B cell (primary cell): ENCODE measurements around the gene TSPAN17. TPM values are rescaled to one million over a fixed set of nuclear protein-coding genes. Genes with fewer than 3 reads are reported as not detected.

Source experiments
- ATAC-seq: fragments of 200-7000 bp; cut with Tn5 transposase; one replicate; pipeline ENCODE4 v1.10.0; 2021; ENCODE audit warnings: low read depth, mild to moderate bottlenecking, moderate number of reproducible peaks, moderate library complexity
- CTCF ChIA-PET: fragments of 350-600 bp; sonication (Branson Sonifier 250); formaldehyde crosslinking; loops from one replicate; lab custom pipeline; 2021; ENCODE audit warnings: antibody characterized with exemption, inconsistent platforms; lab: Charles Lee
- POLR2A ChIA-PET: fragments of 350-600 bp; sonication (Branson Sonifier 250); formaldehyde crosslinking; loops from one replicate; lab custom pipeline; 2021; ENCODE audit warnings: antibody characterized with exemption; lab: Charles Lee
- DNase-seq: peaks from one replicate; pipeline ENCODE4 v3.0.0; 2013
- H2AFZ ChIP-seq: 2 replicates; pipeline ENCODE4 v1.6.1; 2012; ENCODE audit warnings: mild to moderate bottlenecking, low read depth, low read length; ENCODE audit not compliant: insufficient read depth, poor library complexity, severe bottlenecking
- H3K27ac ChIP-seq, 2 donors: 1 replicate in 1 of 2; 2 replicates in 1 of 2; pipeline ENCODE4 v1.5.1; 2012 to 2013; ENCODE audit warnings: low read length in 2 of 2, mild to moderate bottlenecking in 2 of 2, moderate library complexity in 1 of 2
- H3K27me3 ChIP-seq, 4 experiments: fragments of 200-600 bp in 1 of 4; sonication (generic) in 1 of 4; replicated peaks in 1 of 4; 1 replicate in 2 of 4; 2 replicates in 2 of 4; pipeline versions ENCODE4 v1.6.1 to v1.7.0; 2013 to 2016; ENCODE audit warnings: low read length in 3 of 4, mild to moderate bottlenecking in 2 of 4, mixed read lengths in 1 of 4, moderate library complexity in 1 of 4; ENCODE audit not compliant: insufficient read depth in 4 of 4, control insufficient read depth in 3 of 4; ENCODE audit errors: control extremely low read depth in 1 of 4
- H3K36me3 ChIP-seq, 2 experiments: replicated peaks in 1 of 2; 1 replicate in 1 of 2; 2 replicates in 1 of 2; pipeline versions ENCODE4 v1.6.1 to v1.7.1; 2013; ENCODE audit warnings: low read length in 1 of 2; ENCODE audit not compliant: insufficient read depth in 2 of 2, control insufficient read depth in 1 of 2; ENCODE audit errors: control extremely low read depth in 1 of 2, extremely low read depth in 1 of 2
- H3K4me1 ChIP-seq, 2 donors: fragments of 200-600 bp in 1 of 2; sonication (generic) in 1 of 2; 1 replicate in 1 of 2; 2 replicates in 1 of 2; pipeline versions ENCODE4 v1.5.1 to v1.6.1; 2013 to 2017; ENCODE audit warnings: low read length in 2 of 2; ENCODE audit not compliant: control insufficient read depth in 2 of 2, insufficient read depth in 2 of 2
- H3K4me2 ChIP-seq: replicated peaks from 2 replicates; pipeline ENCODE3; 2012; ENCODE audit warnings: mild to moderate bottlenecking, low read depth, low read length; ENCODE audit not compliant: poor library complexity, severe bottlenecking
- H3K4me3 ChIP-seq, 5 experiments: fragments of 200-600 bp in 1 of 5; sonication (generic) in 1 of 5; 1 replicate in 3 of 5; 2 replicates in 2 of 5; pipeline versions ENCODE4 v1.5.1 to v1.7.0; 2011 to 2016; ENCODE audit warnings: low read length in 4 of 5, mild to moderate bottlenecking in 4 of 5, low read depth in 2 of 5, control low read depth in 1 of 5, moderate library complexity in 1 of 5; ENCODE audit not compliant: insufficient read depth in 1 of 5; ENCODE audit errors: control extremely low read depth in 1 of 5, extremely low read depth in 1 of 5
- H3K79me2 ChIP-seq: fragments of 200-600 bp; sonication (generic); one replicate; pipeline ENCODE4 v1.6.0; 2016; ENCODE audit warnings: low read length; ENCODE audit not compliant: control insufficient read depth, insufficient read depth
- H3K9ac ChIP-seq: fragments of 200-600 bp; sonication (generic); 2 replicates; pipeline ENCODE4 v1.6.1; 2017; ENCODE audit warnings: mild to moderate bottlenecking, low read length, moderate library complexity
- H3K9me3 ChIP-seq, 3 donors: one replicate each; pipeline versions ENCODE4 v1.6.1 to v1.7.1; 2013; ENCODE audit warnings: low read length in 2 of 3; ENCODE audit not compliant: control insufficient read depth in 2 of 3, insufficient read depth in 1 of 3; ENCODE audit errors: control extremely low read depth in 1 of 3
- H4K20me1 ChIP-seq: 2 replicates; pipeline ENCODE4 v1.6.0; 2012; ENCODE audit warnings: mild to moderate bottlenecking, low read length; ENCODE audit not compliant: insufficient read depth, control insufficient read depth, poor library complexity, severe bottlenecking
- H3K27ac Mint-ChIP-seq: one replicate; pipeline ENCODE4 v1.8.0; 2021; ENCODE audit warnings: mixed read lengths
- H3K27me3 Mint-ChIP-seq: one replicate; pipeline ENCODE4 v1.8.0; 2021; ENCODE audit warnings: mixed read lengths
- H3K4me1 Mint-ChIP-seq: one replicate; pipeline ENCODE4 v1.8.0; 2021; ENCODE audit warnings: mixed read lengths
- H3K4me3 Mint-ChIP-seq: one replicate; pipeline ENCODE4 v1.8.0; 2021; ENCODE audit warnings: mixed read lengths
- H3K9me3 Mint-ChIP-seq: one replicate; pipeline ENCODE4 v1.8.0; 2022; ENCODE audit warnings: mixed read lengths; ENCODE audit not compliant: insufficient read depth
- EZH2 ChIP-seq: IDR thresholded peaks from 2 replicates; pipeline ENCODE4 v1.6.1; 2012; ENCODE audit warnings: borderline replicate concordance, low read depth, mild to moderate bottlenecking, moderate library complexity, low read length; ENCODE audit not compliant: insufficient read depth, poor library complexity, severe bottlenecking
- WGBS: methylation state at CpG from one replicate; pipeline ENCODE4 v1.1.5; 2013; ENCODE audit warnings: missing lambda C conversion rate; ENCODE audit not compliant: insufficient coverage; 5-methylcytosine and 5-hydroxymethylcytosine counted together
- intact Hi-C: fragments of 100-400 bp; cut with micrococcal nuclease; formaldehyde crosslinking; loops from one replicate; pipeline ENCODE4 v1.10.0; 2022
- polyA plus RNA-seq: library from polyadenylated mRNA; depleted of rRNA; stranded (reverse); fragments of >200 nt; gene quantifications from 2 replicates; pipeline ENCODE4 v1.2.3, GENCODE V29; 2012
- total RNA-seq, 2 donors: library from RNA; stranded (reverse); fragments of 120-200 nt in 1 of 2; gene quantifications; 1 replicate in 1 of 2; 2 replicates in 1 of 2; pipeline versions ENCODE4 v1.2.3 to v1.2.4, GENCODE V29; 2013 to 2022
- TF ChIP-seq, protein P1 (sequence below): fragments of 200-600 bp; IDR thresholded peaks from one replicate; pipeline ENCODE4 v1.8.0; 2022; ENCODE audit warnings: antibody characterized with exemption, mild to moderate bottlenecking

The TSPAN17 gene
- total and polyA plus RNA-seq, 2 donors (not counting 1 experiment from before 2014, with no cell fraction given): 20.5 to 21.0 TPM

DNA sequence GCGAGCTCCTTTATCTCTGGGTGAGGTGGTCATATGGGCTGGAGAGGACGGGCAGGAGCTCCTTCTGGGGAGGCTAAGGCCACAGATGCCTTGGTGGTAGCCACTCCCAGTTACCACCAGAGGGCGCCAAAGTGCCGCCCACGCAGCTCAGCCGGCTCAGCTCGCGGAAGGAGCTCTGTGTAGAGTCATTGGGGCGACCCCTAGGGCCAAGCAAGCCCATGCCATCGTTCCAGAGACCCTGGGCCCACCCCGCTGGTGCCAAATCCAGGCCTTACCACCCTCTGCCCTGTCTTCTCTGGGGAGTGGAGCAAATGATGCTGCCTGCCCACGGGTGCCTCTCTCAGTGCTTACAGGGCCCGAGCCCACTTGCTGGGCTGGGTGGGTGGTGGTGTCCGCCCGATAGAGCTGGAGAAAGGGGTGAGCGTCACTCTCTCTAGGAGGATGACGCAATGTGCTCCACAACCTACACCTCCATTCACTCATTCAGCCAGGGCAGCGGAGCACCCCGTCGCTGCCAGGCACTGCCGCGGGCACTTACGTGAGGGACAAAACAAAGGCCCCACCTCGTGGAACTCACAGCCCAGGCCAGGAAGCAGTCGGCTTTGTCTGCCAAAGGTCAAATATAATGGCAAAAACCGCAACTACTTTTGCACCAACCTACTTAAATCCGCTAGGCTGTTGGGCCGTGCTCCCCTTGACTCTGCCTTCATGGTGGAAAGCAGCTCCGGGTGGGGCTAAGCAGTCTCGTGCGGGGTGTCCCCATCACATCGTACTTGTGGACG is 13.8 kb downstream of the TSPAN17 start:
- CTCF ChIA-PET: interaction anchor here (0.6 to 5.6 kb wide), 52 partner anchors 8 to 595 kb away, joined by 3 to 78 read pairs (median 4); partner anchors contain the start of genes CLTB, EIF4E1B, FAF2 and GPRIN1
- intact Hi-C loops: loop anchor here (1.0 kb wide), 1 partner anchor 14 kb away; the partner anchor contains the start of gene TSPAN17
- Mint-ChIP-seq H3K4me1 (peaks cover 32% of the 10 kb centered on the region), H3K27ac (peak overlapping the region; percentile 67), H3K27me3 (peaks cover 23% of the 10 kb centered on the region), H3K9me3 (no peaks in the 10 kb centered on the region), H3K4me3 (no peak overlapping the region)
- POLR2A ChIA-PET: interaction anchor here (1.0 to 1.5 kb wide), 2 partner anchors 14 to 213 kb away, joined by 3 to 4 read pairs; partner anchors contain the start of gene FAF2
- peak; percentile 76 for ATAC-seq
- Histone ChIP-seq H3K4me3 (no peak overlapping the region), H3K79me2 (no peaks in the 10 kb centered on the region), H3K4me2 (peak overlapping the region; percentile 40), H3K9me3 (no peaks in the 10 kb centered on the region), H2AFZ (peak overlapping the region; percentile 34), H3K4me1 (peaks cover 25 to 30% of the 10 kb centered on the region in 2 donors), H3K27ac (no peak overlapping the region), H3K27me3 (peaks cover 0 to 16% (median 2%) of the 10 kb centered on the region in 4 experiments), H3K36me3 (peaks cover 0 to 7% of the 10 kb centered on the region in 2 experiments), H4K20me1 (no peaks in the 10 kb centered on the region), H3K9ac (no peak overlapping the region)
- peak; percentile 89 for DNase-seq
- WGBS: 62% methylated on average over 26 of the region's 33 CpGs
- TF ChIP-seq, protein P1, sequence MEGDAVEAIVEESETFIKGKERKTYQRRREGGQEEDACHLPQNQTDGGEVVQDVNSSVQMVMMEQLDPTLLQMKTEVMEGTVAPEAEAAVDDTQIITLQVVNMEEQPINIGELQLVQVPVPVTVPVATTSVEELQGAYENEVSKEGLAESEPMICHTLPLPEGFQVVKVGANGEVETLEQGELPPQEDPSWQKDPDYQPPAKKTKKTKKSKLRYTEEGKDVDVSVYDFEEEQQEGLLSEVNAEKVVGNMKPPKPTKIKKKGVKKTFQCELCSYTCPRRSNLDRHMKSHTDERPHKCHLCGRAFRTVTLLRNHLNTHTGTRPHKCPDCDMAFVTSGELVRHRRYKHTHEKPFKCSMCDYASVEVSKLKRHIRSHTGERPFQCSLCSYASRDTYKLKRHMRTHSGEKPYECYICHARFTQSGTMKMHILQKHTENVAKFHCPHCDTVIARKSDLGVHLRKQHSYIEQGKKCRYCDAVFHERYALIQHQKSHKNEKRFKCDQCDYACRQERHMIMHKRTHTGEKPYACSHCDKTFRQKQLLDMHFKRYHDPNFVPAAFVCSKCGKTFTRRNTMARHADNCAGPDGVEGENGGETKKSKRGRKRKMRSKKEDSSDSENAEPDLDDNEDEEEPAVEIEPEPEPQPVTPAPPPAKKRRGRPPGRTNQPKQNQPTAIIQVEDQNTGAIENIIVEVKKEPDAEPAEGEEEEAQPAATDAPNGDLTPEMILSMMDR: peak; percentile 96
- TF ChIP-seq EZH2: no peak

- no peak for DNase-seq
- H4K20me1 ChIP-seq: no peaks in the 10 kb centered on the region
- no peak for ATAC-seq
- no peaks in the 10 kb centered on the region for H3K9me3 ChIP-seq
- H3K36me3 ChIP-seq: peaks cover 0 to 5% of the 10 kb centered on the region in 2 experiments
- H3K4me3 ChIP-seq: no peak overlapping the region
- intact Hi-C loops: no loop called here
- no peak overlapping the region for H3K4me2 ChIP-seq
- H3K27me3 ChIP-seq: peaks cover 0 to 16% (median 2%) of the 10 kb centered on the region in 4 experiments
- no peak overlapping the region for H2AFZ ChIP-seq
- peaks cover 25 to 30% of the 10 kb centered on the region in 2 donors for H3K4me1 ChIP-seq
- no peak overlapping the region for H3K9ac ChIP-seq
- POLR2A ChIA-PET: no interaction called here
- 81% methylated on average over 10 of the region's 10 CpGs for WGBS
- CTCF ChIA-PET: interaction anchor here (0.9 to 5.6 kb wide), 10 partner anchors 8 to 451 kb away, joined by 3 to 78 read pairs (median 12); partner anchors contain the start of genes CLTB, EIF4E1B, SNCB and TSPAN17
- Mint-ChIP-seq H3K9me3 (no peaks in the 10 kb centered on the region), H3K27me3 (peaks cover 26% of the 10 kb centered on the region), H3K4me3 (no peak overlapping the region), H3K4me1 (peaks cover 32% of the 10 kb centered on the region), H3K27ac (no peak overlapping the region)
- TF ChIP-seq, protein P1: no peak
- no peak for TF ChIP-seq EZH2
- no peaks in the 10 kb centered on the region for H3K79me2 ChIP-seq
- no peak overlapping the region for H3K27ac ChIP-seq
Observed at GRCh38 chr5:176661676-176662075, 14.4 kb downstream of the TSPAN17 start.
